KMS-11 (cell line): ENCODE results near the gene CNTNAP5.

Source experiments
- H2AFZ ChIP-seq: fragments of 200-600 bp; sonication (generic); 2 replicates; pipeline ENCODE4 v1.6.1; 2016; ENCODE audit warnings: antibody characterized with exemption, mixed run types, low read depth
- H3K27ac ChIP-seq: fragments of 200-600 bp; sonication (generic); 2 replicates; pipeline ENCODE4 v1.6.1; 2016; ENCODE audit warnings: mild to moderate bottlenecking, mixed run types
- H3K27me3 ChIP-seq: fragments of 200-600 bp; sonication (generic); 2 replicates; pipeline ENCODE4 v1.6.1; 2017; ENCODE audit warnings: mild to moderate bottlenecking, low read depth, mixed run types, moderate library complexity; ENCODE audit not compliant: insufficient read depth
- H3K36me3 ChIP-seq: fragments of 200-600 bp; sonication (generic); 2 replicates; pipeline ENCODE4 v1.6.1; 2017; ENCODE audit warnings: mild to moderate bottlenecking, mixed run types; ENCODE audit not compliant: insufficient read depth
- H3K4me1 ChIP-seq: fragments of 200-600 bp; sonication (generic); 2 replicates; pipeline ENCODE4 v1.6.1; 2016; ENCODE audit warnings: mild to moderate bottlenecking, low read depth, mixed run types; ENCODE audit not compliant: poor library complexity, severe bottlenecking
- H3K4me2 ChIP-seq: fragments of 200-600 bp; sonication (generic); 2 replicates; pipeline ENCODE4 v1.7.0; 2016; ENCODE audit warnings: mild to moderate bottlenecking, mixed run types
- H3K4me3 ChIP-seq: fragments of 200-600 bp; sonication (generic); IDR thresholded peaks from 2 replicates; pipeline ENCODE4 v1.6.1; 2017; ENCODE audit warnings: low read depth, low read length, mixed read lengths; ENCODE audit not compliant: insufficient read depth
- H3K79me2 ChIP-seq: fragments of 200-600 bp; sonication (generic); 2 replicates; pipeline ENCODE4 v1.6.1; 2016; ENCODE audit warnings: low read depth, mixed run types; ENCODE audit not compliant: insufficient read depth
- H3K9ac ChIP-seq: fragments of 200-600 bp; sonication (generic); 2 replicates; pipeline ENCODE4 v1.6.1; 2016; ENCODE audit warnings: mild to moderate bottlenecking, mixed run types
- H4K20me1 ChIP-seq: fragments of 200-600 bp; sonication (generic); 2 replicates; pipeline ENCODE4 v1.6.1; 2016; ENCODE audit warnings: mild to moderate bottlenecking, mixed run types; ENCODE audit not compliant: insufficient read depth
- TF ChIP-seq, protein P1 (sequence below): fragments of 200-600 bp; sonication (generic); conservative IDR thresholded peaks from 2 replicates; pipeline ENCODE4 v1.6.1; 2017; ENCODE audit warnings: low read depth, mild to moderate bottlenecking, antibody characterized with exemption, low read length, moderate library complexity, mixed read lengths

CNTNAP5 gene

DNA sequence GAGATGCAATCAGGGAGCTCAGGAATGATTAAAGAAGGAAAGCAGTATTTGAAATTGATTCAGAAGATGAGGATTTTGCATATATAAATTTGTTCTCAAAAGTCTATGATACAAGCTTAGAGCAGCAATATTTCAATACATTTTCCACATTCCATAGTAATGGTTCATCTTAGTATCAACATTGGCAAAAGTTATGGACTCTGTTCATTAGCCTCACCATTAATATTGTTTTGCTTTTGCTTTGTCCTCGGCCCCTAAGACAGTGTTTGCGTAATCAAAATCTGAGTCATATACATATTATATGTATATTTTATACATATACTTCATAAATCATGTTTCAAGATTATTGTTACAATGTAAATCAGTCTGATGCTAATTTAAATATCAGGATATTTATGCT lies 176.6 kb downstream of the CNTNAP5 start:
- no peak overlapping the region for H3K4me3 ChIP-seq
- no peaks in the 10 kb centered on the region for H3K4me1 ChIP-seq
- no peaks in the 10 kb centered on the region for H3K36me3 ChIP-seq
- no peak overlapping the region for H3K9ac ChIP-seq
- H3K27me3 ChIP-seq = no peaks in the 10 kb centered on the region
- TF ChIP-seq, protein P1, sequence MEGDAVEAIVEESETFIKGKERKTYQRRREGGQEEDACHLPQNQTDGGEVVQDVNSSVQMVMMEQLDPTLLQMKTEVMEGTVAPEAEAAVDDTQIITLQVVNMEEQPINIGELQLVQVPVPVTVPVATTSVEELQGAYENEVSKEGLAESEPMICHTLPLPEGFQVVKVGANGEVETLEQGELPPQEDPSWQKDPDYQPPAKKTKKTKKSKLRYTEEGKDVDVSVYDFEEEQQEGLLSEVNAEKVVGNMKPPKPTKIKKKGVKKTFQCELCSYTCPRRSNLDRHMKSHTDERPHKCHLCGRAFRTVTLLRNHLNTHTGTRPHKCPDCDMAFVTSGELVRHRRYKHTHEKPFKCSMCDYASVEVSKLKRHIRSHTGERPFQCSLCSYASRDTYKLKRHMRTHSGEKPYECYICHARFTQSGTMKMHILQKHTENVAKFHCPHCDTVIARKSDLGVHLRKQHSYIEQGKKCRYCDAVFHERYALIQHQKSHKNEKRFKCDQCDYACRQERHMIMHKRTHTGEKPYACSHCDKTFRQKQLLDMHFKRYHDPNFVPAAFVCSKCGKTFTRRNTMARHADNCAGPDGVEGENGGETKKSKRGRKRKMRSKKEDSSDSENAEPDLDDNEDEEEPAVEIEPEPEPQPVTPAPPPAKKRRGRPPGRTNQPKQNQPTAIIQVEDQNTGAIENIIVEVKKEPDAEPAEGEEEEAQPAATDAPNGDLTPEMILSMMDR = no peak
- no peak overlapping the region for H3K27ac ChIP-seq
- no peak overlapping the region for H3K4me2 ChIP-seq
- H2AFZ ChIP-seq = no peak overlapping the region
- H3K79me2 ChIP-seq = no peaks in the 10 kb centered on the region
- H4K20me1 ChIP-seq = no peaks in the 10 kb centered on the region

DNA sequence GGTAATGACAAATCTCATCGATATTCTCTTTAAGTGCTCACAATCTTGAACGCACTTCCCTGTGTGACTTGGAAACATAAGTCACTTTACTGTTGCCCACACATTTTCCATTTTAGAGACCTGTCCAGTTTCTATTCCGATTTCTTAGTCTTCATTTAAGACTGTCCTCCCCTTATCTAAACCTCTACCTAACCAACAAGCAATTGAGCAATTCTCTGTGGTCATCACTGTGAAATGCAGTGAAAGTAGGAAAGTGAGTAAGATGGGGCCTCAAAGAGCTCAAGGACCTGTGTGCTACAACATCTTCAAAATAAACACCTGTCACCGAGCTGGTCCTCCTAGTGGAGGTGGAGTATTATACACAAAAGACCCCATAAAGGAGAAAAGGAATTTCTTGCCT lies 184.4 kb downstream of the CNTNAP5 start:
- H3K27me3 ChIP-seq = no peaks in the 10 kb centered on the region
- H3K36me3 ChIP-seq = no peaks in the 10 kb centered on the region
- no peak overlapping the region for H2AFZ ChIP-seq
- no peaks in the 10 kb centered on the region for H3K79me2 ChIP-seq
- no peaks in the 10 kb centered on the region for H3K4me1 ChIP-seq
- H4K20me1 ChIP-seq = no peaks in the 10 kb centered on the region
- no peak overlapping the region for H3K4me3 ChIP-seq
- H3K4me2 ChIP-seq = no peak overlapping the region
- H3K9ac ChIP-seq = no peak overlapping the region
- H3K27ac ChIP-seq = no peak overlapping the region
- TF ChIP-seq, protein P1 = no peak

DNA sequence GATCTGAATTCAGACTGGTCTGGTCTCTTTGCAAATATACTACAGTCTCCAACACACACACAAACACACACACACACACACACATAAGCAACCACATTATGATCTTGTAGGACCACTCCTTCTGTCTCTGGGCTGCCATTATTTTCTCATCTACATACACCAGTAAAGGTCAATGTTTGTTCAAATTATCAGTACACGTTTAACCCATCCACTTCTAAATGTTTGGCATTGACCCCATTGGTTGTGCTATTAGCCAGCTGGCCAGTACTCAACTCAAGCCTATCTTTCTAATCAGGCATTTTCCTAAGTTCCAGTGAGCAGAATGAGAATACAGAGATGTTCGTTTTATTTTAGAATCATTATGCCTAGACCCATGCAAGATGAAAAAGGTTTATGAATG lies 186.4 kb downstream of the CNTNAP5 start:
- Histone ChIP-seq H3K79me2 (no peaks in the 10 kb centered on the region), H3K9ac (no peak overlapping the region), H3K27ac (no peak overlapping the region), H3K4me3 (no peak overlapping the region), H2AFZ (no peak overlapping the region), H4K20me1 (no peaks in the 10 kb centered on the region), H3K27me3 (no peaks in the 10 kb centered on the region), H3K4me2 (no peak overlapping the region), H3K36me3 (no peaks in the 10 kb centered on the region), H3K4me1 (no peaks in the 10 kb centered on the region)
- TF ChIP-seq, protein P1 = no peak

DNA sequence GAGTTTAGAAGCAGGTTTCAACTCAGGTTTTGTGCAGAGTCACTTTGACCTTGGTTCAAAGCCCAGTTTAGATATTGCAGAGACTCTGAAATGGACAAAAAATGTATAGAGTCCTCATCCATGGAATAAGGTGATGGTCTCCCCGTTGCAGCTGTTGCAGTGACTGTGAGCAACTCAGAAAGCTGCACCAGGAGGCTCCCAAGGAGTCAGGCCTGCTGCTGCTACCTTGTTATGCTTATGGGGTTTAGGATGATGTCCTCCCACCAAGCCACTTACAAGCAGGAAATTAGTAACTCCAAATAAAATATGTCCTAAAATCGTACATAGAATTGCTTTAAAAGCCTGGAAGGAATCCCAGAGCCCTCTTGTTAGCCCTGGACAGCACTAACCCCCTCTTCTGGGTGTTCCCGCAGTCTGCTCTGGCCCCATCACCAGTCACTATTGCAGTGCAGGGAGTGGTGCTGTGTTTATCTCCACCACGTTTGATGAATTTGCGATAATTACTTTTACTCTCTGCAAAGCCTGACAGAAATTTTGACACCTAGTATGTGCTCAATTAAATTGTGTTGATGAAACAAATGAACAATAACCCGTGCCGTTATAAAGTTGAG lies 189.0 kb downstream of the CNTNAP5 start:
- Histone ChIP-seq H3K27ac (no peak overlapping the region), H3K79me2 (no peaks in the 10 kb centered on the region), H3K9ac (no peak overlapping the region), H2AFZ (no peak overlapping the region), H3K4me3 (no peak overlapping the region), H3K36me3 (no peaks in the 10 kb centered on the region), H3K4me2 (no peak overlapping the region), H3K4me1 (no peaks in the 10 kb centered on the region), H3K27me3 (no peaks in the 10 kb centered on the region), H4K20me1 (no peaks in the 10 kb centered on the region)
- TF ChIP-seq, protein P1 = no peak
